IPS-15b (cell line): ENCODE results near the gene FN3K.
"Not testable (repeated sequence)": the region's sequence is repeated elsewhere in the genome, so short reads cannot be mapped to it uniquely, and the experiment has no call there.

Source experiments
- H3K27me3 ChIP-seq: one replicate; pipeline ENCODE4 v1.6.1; 2013; ENCODE audit warnings: low read length; ENCODE audit not compliant: control insufficient read depth, insufficient read depth
- H3K36me3 ChIP-seq: one replicate; pipeline ENCODE4 v1.6.1; 2013; ENCODE audit warnings: low read length; ENCODE audit not compliant: control insufficient read depth, insufficient read depth
- H3K4me1 ChIP-seq: one replicate; pipeline ENCODE4 v1.6.1; 2013; ENCODE audit warnings: mild to moderate bottlenecking, low read length; ENCODE audit not compliant: control insufficient read depth, insufficient read depth
- H3K4me3 ChIP-seq: one replicate; pipeline ENCODE4 v1.5.1; 2013; ENCODE audit warnings: low read depth, low read length
- H3K9ac ChIP-seq: one replicate; pipeline ENCODE4 v1.6.1; 2013; ENCODE audit warnings: low read depth, mild to moderate bottlenecking, low read length
- H3K9me3 ChIP-seq: one replicate; pipeline ENCODE4 v1.6.1; 2013; ENCODE audit warnings: mild to moderate bottlenecking, low read length; ENCODE audit not compliant: control insufficient read depth, insufficient read depth

The FN3K gene

DNA sequence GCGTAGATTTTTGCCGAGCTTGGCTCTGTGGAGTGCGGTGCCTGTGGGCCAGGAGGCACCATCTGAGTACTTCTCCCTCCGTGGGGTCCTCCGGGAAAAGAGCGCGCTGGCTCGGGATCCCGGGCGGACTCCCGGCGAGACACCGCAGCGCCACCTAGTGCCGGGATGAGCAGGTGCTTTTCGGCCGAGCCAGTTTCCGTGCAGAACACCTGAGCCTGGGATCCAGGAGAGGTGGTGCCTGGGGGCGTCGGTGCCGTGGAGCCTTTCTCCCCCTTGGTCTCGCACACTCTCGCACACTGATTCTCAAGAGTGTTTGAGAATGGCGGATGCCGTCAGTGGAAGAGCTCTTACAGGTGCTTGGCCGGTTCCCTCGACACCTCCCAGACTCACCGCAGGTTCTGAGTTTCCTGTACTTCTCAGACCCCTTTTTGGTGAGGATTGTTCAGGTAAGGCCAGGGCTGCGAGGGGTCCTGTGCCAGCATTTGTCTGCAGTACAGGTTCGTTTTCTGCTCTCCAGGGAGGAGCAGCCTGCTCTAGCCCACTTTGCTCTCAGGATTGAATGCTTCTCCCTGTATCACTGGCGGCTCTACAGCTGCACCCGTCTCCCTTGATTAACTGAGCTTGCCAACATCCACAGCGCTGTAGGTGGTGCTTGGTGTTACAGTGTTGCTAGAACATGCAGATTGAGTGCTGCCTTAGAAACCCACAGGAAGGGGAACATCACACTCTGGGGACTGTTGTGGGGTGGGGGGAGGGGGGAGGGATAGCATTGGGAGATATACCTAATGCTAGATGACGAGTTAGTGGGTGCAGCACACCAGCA is 39.8 kb downstream of the FN3K start:
- peaks cover 33% of the 10 kb centered on the region for H3K36me3 ChIP-seq
- no peaks in the 10 kb centered on the region for H3K9me3 ChIP-seq
- no peak overlapping the region for H3K4me3 ChIP-seq
- H3K4me1 ChIP-seq = peaks cover 2% of the 10 kb centered on the region
- no peaks in the 10 kb centered on the region for H3K27me3 ChIP-seq
- H3K9ac ChIP-seq = no peak overlapping the region

DNA sequence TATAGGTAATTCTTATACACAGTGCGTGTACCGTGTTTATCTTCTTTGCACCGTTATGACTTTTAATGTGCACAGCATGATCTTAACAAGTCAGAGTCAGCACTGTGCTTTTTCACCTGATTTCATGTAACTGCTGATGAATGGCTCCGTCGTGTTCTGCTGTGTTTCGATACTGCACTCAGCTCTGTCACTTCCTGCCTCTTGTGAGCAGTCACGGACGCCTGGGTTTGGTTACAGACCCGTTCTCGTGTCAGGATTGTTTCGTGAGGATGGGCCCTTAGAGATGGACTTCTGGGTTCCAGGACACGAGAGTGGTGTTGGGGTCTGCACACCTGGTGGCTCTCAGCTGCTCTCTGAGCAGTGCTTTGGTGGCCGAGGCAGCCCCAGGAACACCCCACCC is 41.0 kb downstream of the FN3K start:
- H3K36me3 ChIP-seq = peaks cover 29% of the 10 kb centered on the region
- peaks cover 2% of the 10 kb centered on the region for H3K4me1 ChIP-seq
- no peak overlapping the region for H3K9ac ChIP-seq
- no peaks in the 10 kb centered on the region for H3K27me3 ChIP-seq
- H3K4me3 ChIP-seq = no peak overlapping the region
- no peaks in the 10 kb centered on the region for H3K9me3 ChIP-seq

DNA sequence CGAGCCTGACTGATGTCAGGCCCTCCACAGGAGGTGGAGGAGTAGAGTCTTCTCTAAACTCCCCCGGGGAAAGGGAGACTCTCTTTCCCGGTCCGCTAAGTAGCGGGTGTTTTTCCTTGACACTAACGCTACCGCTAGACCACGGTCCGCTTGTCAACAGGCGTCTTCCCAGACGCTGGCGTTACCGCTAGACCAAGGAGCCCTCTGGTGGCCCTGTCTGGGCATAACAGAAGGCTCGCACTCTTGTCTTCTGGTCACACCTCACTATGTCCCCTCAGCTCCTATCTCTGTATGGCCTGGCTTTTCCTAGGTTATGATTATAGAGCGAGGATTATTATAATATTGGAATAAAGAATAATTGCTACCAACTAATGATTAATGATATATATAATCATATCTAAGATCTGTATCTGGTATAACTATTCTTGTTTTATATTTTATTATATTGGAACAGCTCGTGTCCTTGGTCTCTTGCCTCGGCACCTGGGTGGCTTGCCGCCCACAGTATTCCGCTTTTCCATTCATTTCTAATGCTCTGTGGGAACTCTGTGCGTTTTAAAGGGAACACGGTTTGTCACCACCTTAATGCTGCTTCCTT is 42.5 kb downstream of the FN3K start:
- not testable (repeated sequence) for H3K9ac ChIP-seq, H3K4me3 ChIP-seq, H3K4me1 ChIP-seq, H3K9me3 ChIP-seq, H3K27me3 ChIP-seq
- peaks cover 35% of the 10 kb centered on the region for H3K36me3 ChIP-seq

DNA sequence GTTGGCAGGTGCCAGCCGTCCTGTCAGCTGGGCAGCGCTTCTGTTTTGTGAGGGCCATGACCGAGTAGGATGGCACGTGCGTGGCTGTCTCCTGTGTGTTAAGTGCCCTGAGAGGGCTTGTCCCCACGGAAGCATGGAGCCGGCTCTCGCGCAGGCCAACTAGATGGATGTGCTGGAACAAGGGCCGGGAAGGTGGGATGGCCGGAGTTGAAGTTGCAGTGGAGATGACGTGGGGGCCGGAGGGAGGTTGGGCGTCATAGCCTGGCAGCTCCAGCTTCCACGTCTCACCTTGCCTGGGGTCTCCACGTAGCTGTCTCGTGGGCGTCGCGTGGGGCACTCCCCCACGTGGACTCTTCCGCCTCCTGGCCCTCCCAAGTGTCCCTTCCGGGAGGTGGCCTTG is 44.1 kb downstream of the FN3K start:
- Histone ChIP-seq H3K36me3 (peaks cover 37% of the 10 kb centered on the region), H3K4me3 (no peak overlapping the region)

DNA sequence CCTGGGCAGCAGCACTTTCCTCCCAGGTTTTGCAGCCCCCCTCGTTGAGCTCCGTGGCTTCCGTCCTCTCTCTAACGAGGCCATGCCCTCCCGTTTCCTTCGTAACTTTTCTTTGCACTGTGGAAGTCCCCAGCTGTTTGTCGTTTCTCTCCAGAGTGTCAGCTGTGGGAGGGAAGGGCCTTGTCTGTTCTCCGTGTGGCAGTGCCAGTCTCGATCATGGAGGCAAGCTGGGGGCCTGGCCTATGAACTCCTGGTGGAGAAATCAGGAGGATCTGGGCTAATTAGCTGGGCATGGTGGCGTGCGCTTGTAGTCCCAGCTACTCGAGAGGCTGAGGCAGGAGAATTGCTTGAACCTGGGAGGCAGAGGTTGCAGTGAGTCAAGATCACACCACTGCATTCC is 44.8 kb downstream of the FN3K start:
- no peaks in the 10 kb centered on the region for H3K9me3 ChIP-seq
- peaks cover 35% of the 10 kb centered on the region for H3K36me3 ChIP-seq
- H3K4me1 ChIP-seq = peaks cover 4% of the 10 kb centered on the region
- H3K9ac ChIP-seq = no peak overlapping the region
- no peak overlapping the region for H3K4me3 ChIP-seq
- no peaks in the 10 kb centered on the region for H3K27me3 ChIP-seq

More for the DNA sequence above, 44.1 kb downstream of the FN3K start:
- Histone ChIP-seq H3K4me1 (peaks cover 5% of the 10 kb centered on the region), H3K9me3 (no peaks in the 10 kb centered on the region), H3K9ac (no peak overlapping the region), H3K27me3 (no peaks in the 10 kb centered on the region)

DNA sequence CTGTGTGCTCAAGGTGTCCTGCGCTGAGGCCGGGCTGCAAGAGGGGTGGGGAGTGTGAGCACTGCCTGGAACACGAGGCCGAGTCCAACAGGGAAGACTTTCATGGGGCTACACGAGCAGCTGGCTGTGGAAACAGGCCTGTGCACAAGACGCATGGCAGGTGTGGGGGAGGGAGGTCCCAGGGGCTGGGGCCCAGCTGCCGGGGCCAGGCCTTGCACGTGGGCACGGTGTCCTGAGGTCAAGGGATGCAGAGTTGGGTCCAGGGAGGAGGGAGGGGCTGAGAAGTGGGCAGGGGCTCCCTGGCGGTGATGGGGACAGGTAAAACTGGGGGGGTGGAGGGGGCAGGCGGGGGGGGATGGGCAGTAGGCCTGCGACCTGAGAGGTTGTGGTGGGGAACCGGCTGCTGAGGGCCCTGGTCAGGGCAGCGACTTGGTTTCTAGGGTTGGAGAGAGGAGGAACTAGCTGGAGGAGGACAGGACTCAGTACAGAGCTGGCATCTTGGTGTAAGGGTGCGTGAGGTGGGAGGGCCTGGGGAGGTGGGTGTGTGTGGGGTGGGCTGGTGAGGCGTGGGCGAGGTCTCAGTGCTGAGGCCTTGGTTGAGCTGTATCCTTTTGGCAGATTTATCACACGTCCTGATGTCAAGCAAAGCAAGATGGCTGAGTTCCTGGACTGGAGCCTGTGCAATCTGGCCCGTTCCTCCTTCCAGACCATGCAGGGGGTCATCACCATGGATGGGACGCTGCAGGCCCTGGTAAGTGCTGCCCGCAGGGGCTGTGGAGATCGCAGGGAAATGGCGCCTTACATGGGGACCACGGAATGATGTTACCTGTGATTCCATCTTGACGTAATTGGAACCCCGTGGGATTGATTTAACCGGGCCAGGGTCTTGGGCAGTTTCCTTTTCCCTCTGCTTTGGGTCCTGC is 45.8 kb downstream of the FN3K start:
- H3K36me3 ChIP-seq = peaks cover 39% of the 10 kb centered on the region

DNA sequence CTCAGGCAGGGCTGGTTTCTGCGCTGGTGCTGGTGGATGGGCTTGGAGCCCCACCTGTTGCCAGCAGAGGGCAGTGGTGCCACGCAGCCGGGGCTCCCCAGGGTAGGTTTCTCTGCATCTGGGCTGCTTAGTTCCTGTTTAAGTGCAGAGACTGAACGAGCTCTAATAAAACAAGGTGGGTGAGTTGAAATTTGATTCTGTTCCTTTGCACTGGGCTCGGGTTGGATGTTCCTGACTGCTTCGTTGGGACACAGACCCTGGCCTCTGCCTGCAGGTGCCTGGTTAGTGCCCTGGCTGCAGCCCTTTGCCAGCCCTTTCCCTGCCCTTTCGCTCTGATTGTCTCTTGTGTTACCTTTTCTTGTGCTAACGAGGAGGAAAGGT is 46.5 kb downstream of the FN3K start:
- Histone ChIP-seq H3K36me3 (peaks cover 39% of the 10 kb centered on the region), H3K27me3 (no peaks in the 10 kb centered on the region), H3K9me3 (no peaks in the 10 kb centered on the region), H3K4me1 (peaks cover 3% of the 10 kb centered on the region), H3K9ac (no peak overlapping the region), H3K4me3 (no peak overlapping the region)

More for the DNA sequence above, 45.8 kb downstream of the FN3K start:
- no peaks in the 10 kb centered on the region for H3K27me3 ChIP-seq
- H3K9ac ChIP-seq = no peak overlapping the region
- no peaks in the 10 kb centered on the region for H3K9me3 ChIP-seq
- peaks cover 3% of the 10 kb centered on the region for H3K4me1 ChIP-seq
- H3K4me3 ChIP-seq = no peak overlapping the region

DNA sequence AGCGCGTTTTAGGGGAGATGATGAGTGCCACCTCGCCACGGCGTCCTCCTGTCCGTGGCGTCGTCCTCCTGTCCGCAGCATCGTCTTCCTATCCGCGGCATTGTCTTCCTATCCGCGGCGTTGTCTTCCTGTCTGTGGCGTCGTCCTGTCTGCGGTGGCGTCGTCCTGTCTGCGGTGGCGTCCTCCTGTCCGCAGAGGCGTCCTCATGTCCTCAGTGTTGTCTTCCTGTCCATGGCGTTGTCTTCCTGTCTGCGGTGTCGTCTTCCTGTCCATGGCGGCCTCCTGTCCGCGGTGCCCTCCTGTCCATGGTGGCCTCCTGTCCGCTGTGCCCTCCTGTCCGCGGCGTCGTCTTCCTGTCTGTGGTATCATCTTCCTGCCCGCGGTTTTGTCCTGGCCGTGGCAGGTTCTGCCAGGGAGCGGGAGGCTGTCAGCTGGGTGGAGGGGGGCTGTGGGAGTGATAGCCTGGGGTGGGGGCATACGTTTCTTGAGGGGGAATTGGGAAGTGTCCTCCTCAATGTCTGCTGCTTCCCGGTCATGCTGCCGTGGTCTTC is 47.3 kb downstream of the FN3K start:
- H3K27me3 ChIP-seq = no peaks in the 10 kb centered on the region
- no peak overlapping the region for H3K4me3 ChIP-seq
- no peak overlapping the region for H3K9ac ChIP-seq
- no peaks in the 10 kb centered on the region for H3K9me3 ChIP-seq
- H3K4me1 ChIP-seq = peaks cover 3% of the 10 kb centered on the region
- H3K36me3 ChIP-seq = peaks cover 41% of the 10 kb centered on the region

DNA sequence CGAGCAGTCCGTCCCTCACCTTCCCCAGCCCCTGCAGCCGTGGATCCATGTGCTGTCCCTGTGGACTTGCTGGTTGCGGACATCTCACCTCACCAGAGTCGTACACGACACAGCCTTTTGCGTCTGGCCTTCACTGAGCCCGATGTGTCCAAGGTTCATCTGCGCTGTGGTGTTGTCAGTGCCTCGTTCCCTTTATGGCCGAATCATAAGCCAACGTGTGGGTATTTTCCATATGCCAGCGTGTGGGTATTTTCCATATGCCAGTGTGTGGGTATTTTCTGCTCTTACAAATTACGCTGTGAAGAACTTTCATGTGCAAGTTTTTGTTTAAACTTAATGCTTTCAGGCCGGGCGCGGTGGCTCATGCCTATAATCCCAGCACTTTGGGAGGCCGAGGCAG is 48.1 kb downstream of the FN3K start:
- H3K9ac ChIP-seq = no peak overlapping the region
- H3K4me3 ChIP-seq = no peak overlapping the region
- H3K9me3 ChIP-seq = no peaks in the 10 kb centered on the region
- no peaks in the 10 kb centered on the region for H3K27me3 ChIP-seq
- peaks cover 41% of the 10 kb centered on the region for H3K36me3 ChIP-seq
- H3K4me1 ChIP-seq = peaks cover 3% of the 10 kb centered on the region

DNA sequence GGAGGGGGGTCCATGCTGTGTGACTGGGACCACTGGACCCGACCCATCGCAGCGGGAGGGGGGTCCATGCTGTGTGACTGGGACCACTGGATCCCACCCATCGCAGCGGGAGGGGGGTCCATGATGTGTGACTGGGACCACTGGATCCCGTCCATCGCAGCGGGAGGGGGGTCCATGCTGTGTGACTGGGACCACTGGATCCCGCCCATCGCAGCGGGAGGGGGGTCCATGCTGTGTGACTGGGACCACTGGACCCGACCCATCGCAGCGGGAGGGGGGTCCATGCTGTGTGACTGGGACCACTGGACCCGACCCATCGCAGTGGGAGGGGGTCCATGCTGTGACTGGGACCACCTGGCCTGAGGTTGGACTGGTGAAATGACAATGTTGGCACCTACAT is 50.2 kb downstream of the FN3K start:
- H3K36me3 ChIP-seq = peaks cover 46% of the 10 kb centered on the region
- H3K4me1 ChIP-seq, H3K9ac ChIP-seq, H3K4me3 ChIP-seq, H3K27me3 ChIP-seq, H3K9me3 ChIP-seq: not testable (repeated sequence)

DNA sequence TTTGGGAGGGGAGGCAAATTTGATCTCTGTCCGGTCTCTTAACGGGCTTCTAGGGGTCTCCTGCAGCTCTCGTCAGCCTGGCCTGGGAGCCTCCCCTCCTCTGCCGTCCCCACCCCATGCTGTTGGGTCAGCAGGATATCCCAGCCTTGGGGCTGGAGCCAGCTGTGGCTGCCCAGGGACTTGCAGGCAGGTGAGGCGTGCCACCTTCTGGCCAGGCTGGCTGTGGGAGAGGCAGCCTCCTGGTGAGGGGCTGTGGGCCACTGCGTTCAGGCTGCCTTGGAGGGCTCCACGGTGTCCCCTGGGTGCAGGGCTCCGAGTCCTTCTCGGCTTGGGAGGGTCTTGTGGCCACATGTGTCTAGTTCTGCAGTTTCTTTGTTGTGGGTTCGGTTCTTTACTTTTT is 51.0 kb downstream of the FN3K start:
- H3K9ac ChIP-seq = no peak overlapping the region
- H3K4me3 ChIP-seq = no peak overlapping the region
- H3K27me3 ChIP-seq = no peaks in the 10 kb centered on the region
- peaks cover 48% of the 10 kb centered on the region for H3K36me3 ChIP-seq
- peaks cover 3% of the 10 kb centered on the region for H3K4me1 ChIP-seq
- H3K9me3 ChIP-seq = no peaks in the 10 kb centered on the region
